Stimulated activated CD4-positive, alpha-beta T cell treated with anti-CD3 and anti-CD28 coated beads, Interleukin-4, amount 100 ng/mL, for 48 hours (primary cell): ENCODE measurements around the gene POLA1.

Source experiments
- DNase-seq, 2 donors: peaks; one replicate each; pipeline ENCODE4 v3.0.0-alpha.2; 2020; ENCODE audit warnings: low read depth in 2 of 2

The POLA1 gene

GRCh38 chrX:24982306-24982965 is 288.7 kb downstream of the POLA1 start:
- no peak for DNase-seq

GRCh38 chrX:24983931-24984330 is 290.2 kb downstream of the POLA1 start:
- no peak for DNase-seq

GRCh38 chrX:24985120-24985519 is 291.4 kb downstream of the POLA1 start:
- DNase-seq, result no peak

DNA sequence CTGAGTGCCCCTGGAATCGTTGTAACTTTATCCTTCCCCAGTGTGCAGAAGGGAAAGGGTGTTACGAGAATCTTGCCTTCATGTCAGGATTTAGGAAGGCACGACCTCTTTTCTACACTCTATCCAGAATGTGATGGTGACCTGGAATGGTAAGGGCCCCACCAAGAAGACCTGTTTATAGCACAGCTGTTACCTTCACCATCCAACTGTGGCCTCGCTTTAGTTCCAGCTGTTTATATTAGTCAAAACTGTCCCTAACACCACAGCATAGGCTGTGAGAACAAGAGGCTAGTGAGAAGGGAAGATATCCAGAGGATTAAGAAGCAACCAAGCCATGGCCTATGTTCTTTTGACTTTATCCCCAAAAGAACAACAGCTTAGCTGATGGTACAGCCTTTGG is 294.0 kb downstream of the POLA1 start:
- DNase-seq, result no peak

- no peak for DNase-seq
Observed at GRCh38 chrX:24988314-24988713, 294.6 kb downstream of the POLA1 start.

- no peak for DNase-seq
Observed at GRCh38 chrX:24990535-24990934, 296.8 kb downstream of the POLA1 start.

DNA sequence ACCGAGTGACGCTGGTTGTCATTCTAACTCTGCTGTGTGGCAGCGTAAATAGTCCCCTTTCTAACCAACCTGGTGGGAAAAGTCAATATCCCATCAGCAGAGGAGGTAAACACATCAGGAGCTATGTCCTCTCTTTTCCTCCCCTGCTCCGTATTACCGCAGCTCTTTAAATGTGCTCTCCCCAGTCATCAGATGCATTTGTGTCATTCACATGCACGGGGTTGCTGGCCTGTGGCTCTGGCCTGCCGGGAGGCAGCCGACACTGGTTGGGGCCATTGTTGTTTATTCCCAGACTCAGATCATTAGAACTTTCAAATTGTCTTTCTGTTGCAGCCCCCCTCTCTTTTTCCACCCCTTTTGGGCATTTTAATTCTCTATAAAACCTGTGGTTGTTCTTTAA is 300.2 kb downstream of the POLA1 start:
- DNase-seq, result no peak

GRCh38 chrX:24996096-24996709 is 302.5 kb downstream of the POLA1 start:
- no peak for DNase-seq

GRCh38 chrX:24999511-24999910 is 305.8 kb downstream of the POLA1 start:
- DNase-seq, result no peak

- no peak for DNase-seq
Observed at GRCh38 chrX:25001808-25002660, 308.3 kb downstream of the POLA1 start.

DNA sequence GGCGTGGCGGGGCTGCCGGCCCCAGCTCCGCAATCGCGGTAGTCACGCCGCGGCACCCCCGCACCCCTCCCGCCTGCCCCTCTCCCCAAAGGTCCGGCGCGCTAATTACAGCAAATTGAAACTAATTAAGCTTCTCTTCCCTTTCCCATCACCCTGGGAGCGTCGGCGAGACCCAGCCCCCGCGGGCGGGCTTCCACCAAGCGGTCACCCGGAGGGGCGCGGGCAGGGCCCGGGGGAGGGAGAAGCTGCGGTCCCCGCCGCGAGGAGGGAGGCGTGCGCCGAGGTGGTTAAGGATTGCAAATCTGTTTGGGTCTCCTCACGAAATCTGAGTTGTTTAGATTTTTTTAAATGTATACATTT is 308.9 kb downstream of the POLA1 start:
- DNase-seq, result no peak

GRCh38 chrX:25003066-25003849 is 309.5 kb downstream of the POLA1 start:
- no peak for DNase-seq

DNA sequence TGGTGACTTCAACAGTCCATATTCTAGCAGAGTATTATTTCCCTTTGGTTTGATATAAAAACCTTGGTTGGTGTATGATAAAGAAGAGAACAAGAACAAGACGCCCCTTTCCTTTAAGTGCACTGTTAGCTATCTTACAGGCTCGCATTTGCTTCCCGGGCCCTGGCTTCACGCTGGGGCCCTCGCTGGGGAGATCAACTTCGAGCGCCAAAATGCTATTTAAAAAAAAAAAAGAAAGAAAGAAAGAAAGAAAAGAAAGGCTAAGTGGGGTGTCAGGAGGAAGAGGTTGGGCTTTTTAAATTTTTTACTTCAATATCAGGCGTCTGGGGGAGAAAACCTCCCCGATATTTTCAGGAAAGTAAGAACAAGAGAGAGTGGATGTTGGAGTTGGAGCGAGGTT is 310.3 kb downstream of the POLA1 start:
- no peak for DNase-seq

DNA sequence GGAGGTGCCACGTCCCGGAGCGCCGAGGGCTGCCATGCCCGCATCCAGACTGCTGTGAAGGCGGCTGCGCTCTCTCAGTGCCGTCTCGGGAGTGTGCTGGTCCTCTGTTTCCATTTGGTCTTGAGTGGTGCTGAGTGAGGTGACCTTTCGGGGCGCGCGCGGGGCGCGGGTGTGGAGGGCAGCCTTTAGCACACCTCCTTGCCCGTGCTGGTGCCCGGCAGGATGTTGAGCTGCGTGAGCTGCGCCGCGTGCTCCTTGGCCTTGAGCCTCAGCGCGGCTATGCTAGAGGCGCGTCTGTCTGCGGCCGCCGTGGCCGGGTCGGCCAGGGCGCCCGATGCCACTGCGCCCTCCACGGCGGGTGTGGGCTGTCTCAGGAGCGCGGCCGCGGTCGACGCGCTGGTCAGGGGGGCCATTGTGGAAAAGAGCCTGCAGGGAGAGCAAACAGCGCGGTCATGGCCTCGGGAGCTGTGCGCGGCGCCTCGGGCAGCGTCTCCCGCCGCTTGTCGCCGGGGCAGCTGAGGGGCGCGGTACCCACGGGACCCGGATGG is 310.8 kb downstream of the POLA1 start:
- DNase-seq, result no peak

GRCh38 chrX:25005034-25005381 is 311.3 kb downstream of the POLA1 start:
- DNase-seq, result no peak

DNA sequence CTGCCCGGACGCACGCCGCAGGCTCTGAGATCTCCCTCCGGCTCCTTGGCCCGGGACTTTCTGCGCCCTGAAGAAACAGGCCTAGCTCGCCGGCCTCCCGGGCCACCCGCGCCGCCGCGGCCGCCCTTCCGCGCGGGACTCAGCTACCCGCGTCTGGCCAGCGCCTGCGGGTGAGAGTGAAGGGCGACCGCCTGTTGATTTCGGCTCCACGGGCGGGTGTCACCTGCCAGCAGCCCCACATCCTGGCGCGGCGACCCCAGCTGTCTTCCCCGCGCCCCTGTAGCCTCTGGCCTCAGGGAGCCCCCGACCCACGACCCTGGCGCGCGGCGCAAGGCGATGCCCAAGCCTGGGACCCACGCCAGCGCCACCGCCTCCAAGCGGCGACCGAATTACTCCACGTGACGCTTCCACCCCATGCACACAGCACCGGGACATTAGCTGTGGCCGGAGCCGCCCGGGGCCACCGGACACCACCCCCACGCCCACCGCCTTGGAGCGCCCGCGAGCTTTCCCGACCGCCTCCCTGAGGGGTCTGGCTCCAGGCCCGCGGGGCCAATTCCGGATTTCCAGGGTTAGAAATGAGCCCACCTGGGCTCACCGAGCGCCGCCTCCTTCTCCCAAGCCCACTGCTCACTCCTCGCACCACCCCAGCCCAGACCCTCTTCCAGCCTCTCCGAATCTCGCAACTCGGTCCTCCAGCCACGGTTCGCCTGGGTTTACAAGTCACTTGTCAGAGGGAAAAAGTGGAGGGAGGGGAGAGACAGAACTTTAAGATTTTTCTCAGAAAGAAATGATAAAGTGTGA is 311.9 kb downstream of the POLA1 start:
- DNase-seq, result no peak

- DNase-seq, result no peak
Observed at GRCh38 chrX:25006586-25007058, 312.9 kb downstream of the POLA1 start.

DNA sequence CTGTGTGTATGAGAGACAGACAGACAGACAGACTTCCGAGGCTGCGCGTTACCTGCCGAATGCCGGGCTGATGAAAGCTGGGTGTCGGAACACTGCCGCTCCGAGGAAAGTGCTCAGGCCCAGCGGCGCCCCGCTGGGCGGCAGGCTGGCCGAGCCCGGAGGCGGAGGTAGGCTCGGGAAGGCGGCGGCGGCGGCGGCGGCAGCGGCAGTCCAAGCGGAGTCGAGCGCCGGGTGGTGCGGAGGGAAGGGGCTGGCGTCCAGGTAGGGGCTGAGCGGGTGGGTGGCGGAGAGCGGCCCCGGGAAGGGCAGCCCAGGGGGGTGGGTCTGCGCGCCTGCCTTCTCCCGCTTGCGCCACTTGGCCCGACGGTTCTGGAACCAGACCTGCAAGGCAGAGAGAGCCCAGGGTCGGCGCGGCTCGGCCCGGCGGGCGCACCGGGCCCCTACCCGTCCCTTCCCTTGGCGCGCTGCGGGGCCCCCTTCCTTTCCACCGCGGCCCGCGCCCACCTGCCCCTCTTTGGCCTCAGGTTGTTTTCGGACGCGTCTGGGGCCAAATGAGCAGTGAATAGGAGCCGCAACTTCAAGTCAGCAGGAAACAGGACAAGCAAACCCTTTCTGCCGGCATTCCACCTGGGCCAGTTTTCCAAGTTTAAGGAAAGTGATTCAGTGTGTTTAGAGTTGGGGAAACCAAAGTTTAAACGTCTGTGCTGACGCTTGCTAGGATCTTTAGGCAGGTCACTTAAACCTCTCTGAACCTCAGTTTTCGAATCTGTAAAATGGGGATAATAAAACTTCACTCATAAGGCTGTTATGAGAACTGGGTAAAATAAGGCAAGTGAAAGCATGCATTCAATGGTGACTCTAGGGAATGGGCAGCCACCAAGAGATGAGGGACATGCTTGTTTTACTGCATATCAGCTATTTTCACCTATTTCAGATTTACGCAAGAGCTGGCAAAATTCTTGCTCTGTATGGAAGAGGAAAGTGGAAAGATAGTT is 313.6 kb downstream of the POLA1 start:
- no peak for DNase-seq

DNA sequence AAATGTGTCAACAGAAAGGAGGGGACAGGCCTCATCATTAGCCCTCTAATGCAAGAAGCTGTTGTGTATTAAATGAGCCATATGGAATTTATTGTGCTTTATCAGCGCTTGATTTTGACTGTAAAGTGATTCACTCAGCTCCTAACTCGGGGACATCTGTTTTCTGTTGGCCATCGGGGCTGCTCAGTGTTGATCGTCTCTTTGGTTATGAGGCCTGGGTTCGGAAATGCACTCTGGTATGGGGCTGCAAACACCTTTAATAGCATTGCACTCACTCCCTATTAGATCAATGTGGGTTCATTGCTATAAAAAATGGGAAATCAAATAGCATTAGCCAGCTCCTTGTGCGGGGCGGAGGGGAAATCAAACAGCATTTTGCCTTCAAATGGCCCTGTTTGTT is 315.7 kb downstream of the POLA1 start:
- no peak for DNase-seq
